ENCODE data around the gene HCN1. TPM values are rescaled to one million over a fixed set of nuclear protein-coding genes. Genes with fewer than 3 reads are reported as not detected.

HCN1 gene
- total RNA-seq, 1 experiment from 2014 or later: 1.2 TPM

DNA sequence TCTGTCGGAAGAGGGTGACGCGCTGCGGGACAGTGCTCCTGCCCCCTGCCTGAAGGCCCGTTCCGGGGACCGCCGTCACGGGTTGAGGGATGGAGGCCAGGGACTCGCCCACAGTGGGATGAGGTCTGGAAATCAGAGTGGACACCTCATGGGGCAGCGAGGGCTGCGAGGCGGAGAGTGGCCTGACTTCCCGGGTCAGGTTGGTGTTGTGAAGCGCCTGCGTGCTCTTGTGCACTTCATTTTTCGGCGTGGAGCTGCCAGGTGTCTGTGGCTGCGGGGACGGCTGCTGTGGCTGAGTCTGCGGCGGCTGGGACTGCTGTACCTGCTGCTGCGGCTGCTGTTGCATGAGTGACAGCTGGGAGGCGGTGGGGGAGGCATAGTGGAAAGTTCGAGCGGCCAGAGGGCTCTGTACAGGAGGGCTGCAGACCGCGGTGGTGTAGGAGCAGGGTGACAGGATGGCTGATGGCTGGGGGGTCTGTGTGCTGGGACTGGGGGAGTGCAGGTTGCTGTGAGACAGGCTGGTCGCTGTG lies 434.1 kb downstream of the HCN1 start:
- in situ Hi-C loops (cut with HindIII; ENCODE audit: low pct_unique_long_range_greater_than_20kb, low sequenced_read_pairs): no loop called here
- no peak for DNase-seq (ENCODE audit: low read depth, low spot score)

DNA sequence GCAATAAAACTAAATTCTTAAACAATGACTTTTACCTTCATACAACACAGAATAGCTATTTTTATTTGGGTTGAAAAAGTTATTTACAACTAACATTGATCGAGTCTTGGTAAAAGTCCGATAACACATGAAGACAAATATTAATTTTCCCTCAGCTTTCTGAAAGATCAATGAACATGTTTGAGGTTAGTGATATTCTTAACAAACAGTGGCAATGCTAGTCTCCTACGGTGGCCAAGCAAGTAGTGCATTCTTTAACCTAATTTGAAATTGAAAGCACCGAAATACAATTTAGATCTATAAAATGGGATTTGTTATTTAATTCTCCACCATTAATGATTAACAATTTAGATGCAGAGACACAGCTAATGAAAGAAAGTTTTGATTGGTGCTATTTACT lies 435.1 kb downstream of the HCN1 start:
- in situ Hi-C loops (cut with HindIII; ENCODE audit: low pct_unique_long_range_greater_than_20kb, low sequenced_read_pairs): no loop called here
- no peak for DNase-seq (ENCODE audit: low read depth, low spot score)

- no peak for DNase-seq (ENCODE audit: low read depth, low spot score)
- in situ Hi-C loops (cut with HindIII; ENCODE audit: low pct_unique_long_range_greater_than_20kb, low sequenced_read_pairs): no loop called here
Measured at GRCh38 chr5:45260292-45260691, 435.9 kb downstream of the HCN1 start.

DNA sequence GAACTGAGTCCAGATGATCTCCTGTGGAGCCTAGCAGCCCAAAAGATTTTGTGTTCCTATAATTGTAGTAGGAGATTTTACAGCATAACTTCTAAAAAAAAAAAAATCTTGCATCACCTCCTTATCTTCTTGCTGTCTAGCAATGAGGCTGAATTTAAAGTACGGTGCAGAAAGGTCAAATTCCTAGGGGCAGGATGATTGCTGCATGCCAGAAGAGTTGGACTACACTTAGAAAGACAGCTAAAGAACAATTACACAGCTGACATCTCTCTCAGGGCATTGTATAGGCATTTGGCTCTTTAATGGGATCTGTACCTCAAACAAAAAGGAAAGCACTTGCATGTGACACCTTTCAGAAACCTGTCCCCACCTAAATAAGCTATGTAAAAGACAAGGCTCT lies 443.2 kb downstream of the HCN1 start:
- in situ Hi-C loops (cut with HindIII; ENCODE audit: low pct_unique_long_range_greater_than_20kb, low sequenced_read_pairs): no loop called here
- no peak for DNase-seq (ENCODE audit: low read depth, low spot score)

GRCh38 chr5:45252541-45252940 lies 443.6 kb downstream of the HCN1 start:
- no peak for DNase-seq (ENCODE audit: low read depth, low spot score)
- in situ Hi-C loops (cut with HindIII; ENCODE audit: low pct_unique_long_range_greater_than_20kb, low sequenced_read_pairs): no loop called here

GRCh38 chr5:45225571-45226031 lies 470.6 kb downstream of the HCN1 start:
- DNase-seq (ENCODE audit: low read depth, low spot score): peak; percentile 62
- in situ Hi-C loops (cut with HindIII; ENCODE audit: low pct_unique_long_range_greater_than_20kb, low sequenced_read_pairs): no loop called here

GRCh38 chr5:45205403-45205961 lies 490.7 kb downstream of the HCN1 start:
- in situ Hi-C loops (cut with HindIII; ENCODE audit: low pct_unique_long_range_greater_than_20kb, low sequenced_read_pairs): no loop called here
- DNase-seq (ENCODE audit: low read depth, low spot score): peak; percentile 43
